Tibial nerve (tissue), 4 donors: Measurements from ENCODE around the gene TPSD1. TPM values are rescaled to one million over a fixed set of nuclear protein-coding genes. Genes with fewer than 3 reads are reported as not detected.

ENCODE experiments used
- DNase-seq, 2 donors: peaks; one replicate each; pipeline ENCODE4 v3.0.0-alpha.2; 2019; ENCODE audit warnings: low spot score in 2 of 2
- H3K27ac ChIP-seq, 4 donors: fragments of 200-600 bp; sonication (generic) in 3 of 4; one replicate each; pipeline ENCODE4 v1.5.1; 2017 to 2019; ENCODE audit warnings: mild to moderate bottlenecking in 1 of 4
- H3K27me3 ChIP-seq, 2 donors: fragments of 200-600 bp; sonication (generic) in 1 of 2; one replicate each; pipeline versions ENCODE4 v1.5.1 to v1.6.0; 2017 to 2019
- H3K36me3 ChIP-seq, 3 donors: fragments of 200-600 bp; sonication (generic); one replicate each; pipeline ENCODE4 v1.5.1; 2018 to 2019
- H3K4me1 ChIP-seq, 4 donors: fragments of 200-600 bp; sonication (generic) in 3 of 4; one replicate each; pipeline ENCODE4 v1.5.1; 2017 to 2019
- H3K4me3 ChIP-seq, 4 donors: fragments of 200-600 bp; sonication (generic) in 3 of 4; one replicate each; pipeline ENCODE4 v1.5.1; 2017 to 2019; ENCODE audit warnings: mild to moderate bottlenecking in 1 of 4, moderate library complexity in 1 of 4
- H3K9me3 ChIP-seq, 4 donors: fragments of 200-600 bp; sonication (generic) in 3 of 4; one replicate each; pipeline ENCODE4 v1.5.1; 2017 to 2019
- EP300 ChIP-seq, 2 donors: sonication (generic); formaldehyde crosslinking; IDR thresholded peaks; one replicate each; pipeline ENCODE4 v1.6.1; 2017; ENCODE audit warnings: antibody characterized with exemption in 2 of 2, mild to moderate bottlenecking in 1 of 2
- POLR2A ChIP-seq, 2 donors: fragments of 450-650 bp; IDR thresholded peaks; one replicate each; pipeline ENCODE4 v1.6.1; 2017; ENCODE audit warnings: antibody characterized with exemption in 2 of 2, mild to moderate bottlenecking in 2 of 2, moderate library complexity in 2 of 2
- WGBS, 2 donors: methylation state at CpG; one replicate each; pipeline ENCODE4 v1.1.5; 2018; 5-methylcytosine and 5-hydroxymethylcytosine counted together
- total RNA-seq, 4 donors: library from RNA; depleted of rRNA; stranded (reverse); fragments of >200 nt; gene quantifications; one replicate each; pipeline ENCODE4 v1.1.0, GENCODE V29; 2016
- TF ChIP-seq, protein P1 (sequence below), 5 experiments: fragments of 200-600 bp in 3 of 5; fragments of 450-650 bp in 2 of 5; sonication (generic) in 3 of 5; IDR thresholded peaks; one replicate each; pipeline ENCODE4 v1.5.1; 2016 to 2019; ENCODE audit warnings: antibody characterized with exemption in 5 of 5, mild to moderate bottlenecking in 3 of 5, moderate library complexity in 2 of 5

TPSD1 gene
- total RNA-seq, 4 donors from 2014 or later = 2.7 to 14.0 (median 6.3) TPM; not detected in 1

DNA sequence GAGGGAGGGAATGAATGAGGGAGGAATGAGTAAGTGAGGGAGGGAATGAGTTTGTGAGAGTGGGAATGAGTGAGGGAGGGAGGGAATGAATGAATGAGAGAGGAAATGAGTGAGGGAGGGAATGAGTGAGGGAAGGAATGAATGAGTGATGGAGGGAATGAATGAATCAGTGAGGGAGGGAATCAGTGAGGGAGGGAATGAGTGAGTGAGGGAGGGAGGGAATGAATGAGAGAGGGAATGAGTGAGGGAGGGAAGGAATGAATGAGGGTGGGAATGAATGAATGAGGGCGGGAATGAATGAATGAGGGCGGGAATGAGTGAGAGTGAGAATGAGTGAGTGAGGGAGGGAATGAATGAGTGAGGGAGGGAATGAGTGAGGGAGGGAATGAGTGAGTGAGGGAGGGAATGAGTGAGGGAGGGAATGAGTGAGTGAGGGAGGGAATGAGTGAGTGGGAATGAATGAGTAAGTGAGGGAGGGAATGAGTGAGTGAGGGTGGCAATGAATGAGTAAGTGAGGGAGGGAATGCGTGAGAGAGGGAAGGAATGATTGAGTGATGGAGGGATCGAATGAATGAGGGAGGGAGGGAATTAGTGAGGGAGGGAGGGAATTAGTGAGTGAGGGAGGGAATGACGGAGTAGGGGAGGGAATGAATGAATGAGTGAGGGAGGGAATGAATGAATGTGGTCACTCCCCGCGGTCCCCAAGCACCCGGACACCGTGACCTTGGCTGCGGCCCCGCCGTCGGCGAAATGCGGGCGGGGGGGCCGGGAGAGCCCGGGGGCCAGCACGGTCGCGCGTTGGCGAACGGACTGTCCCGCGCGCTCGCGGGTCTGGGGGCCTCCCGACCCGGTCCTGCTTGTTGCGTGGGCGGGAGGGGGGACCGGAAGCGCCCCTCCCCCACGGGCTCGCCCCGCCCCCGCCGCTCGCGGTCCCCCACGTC is 52.4 kb downstream of the TPSD1 start:
- no peak for TF ChIP-seq EP300 (IDR thresholded peaks at IDR 0.05)
- TF ChIP-seq, protein P1, sequence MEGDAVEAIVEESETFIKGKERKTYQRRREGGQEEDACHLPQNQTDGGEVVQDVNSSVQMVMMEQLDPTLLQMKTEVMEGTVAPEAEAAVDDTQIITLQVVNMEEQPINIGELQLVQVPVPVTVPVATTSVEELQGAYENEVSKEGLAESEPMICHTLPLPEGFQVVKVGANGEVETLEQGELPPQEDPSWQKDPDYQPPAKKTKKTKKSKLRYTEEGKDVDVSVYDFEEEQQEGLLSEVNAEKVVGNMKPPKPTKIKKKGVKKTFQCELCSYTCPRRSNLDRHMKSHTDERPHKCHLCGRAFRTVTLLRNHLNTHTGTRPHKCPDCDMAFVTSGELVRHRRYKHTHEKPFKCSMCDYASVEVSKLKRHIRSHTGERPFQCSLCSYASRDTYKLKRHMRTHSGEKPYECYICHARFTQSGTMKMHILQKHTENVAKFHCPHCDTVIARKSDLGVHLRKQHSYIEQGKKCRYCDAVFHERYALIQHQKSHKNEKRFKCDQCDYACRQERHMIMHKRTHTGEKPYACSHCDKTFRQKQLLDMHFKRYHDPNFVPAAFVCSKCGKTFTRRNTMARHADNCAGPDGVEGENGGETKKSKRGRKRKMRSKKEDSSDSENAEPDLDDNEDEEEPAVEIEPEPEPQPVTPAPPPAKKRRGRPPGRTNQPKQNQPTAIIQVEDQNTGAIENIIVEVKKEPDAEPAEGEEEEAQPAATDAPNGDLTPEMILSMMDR (IDR thresholded peaks at IDR 0.05) = no peak
- no peak for TF ChIP-seq POLR2A (IDR thresholded peaks at IDR 0.05)
- H3K27ac ChIP-seq = peak overlapping the region; percentile 95 to 100 (median 98)
- H3K4me3 ChIP-seq = peak overlapping the region in 3 of 4 donors; percentile 53 to 78 (median 78)
- H3K36me3 ChIP-seq = peaks cover 0 to 4% (median 0%) of the 10 kb centered on the region in 3 donors
- peaks cover 5 to 39% (median 25%) of the 10 kb centered on the region in 4 donors for H3K4me1 ChIP-seq
- WGBS, 2 donors = 5 to 10% methylated on average over 31 of the region's 43 CpGs
- H3K9me3 ChIP-seq = no peaks in the 10 kb centered on the region
- DNase-seq = no peak
- peaks cover 0 to 4% of the 10 kb centered on the region in 2 donors for H3K27me3 ChIP-seq

Other genes starting within 250 kb of the TPSD1 start
- not detected for gene SSTR5, start 183.3 kb upstream of the TPSD1 start, total RNA-seq
- not detected for gene C1QTNF8, start 159.8 kb upstream of the TPSD1 start, total RNA-seq
- gene CACNA1H, start 103.0 kb upstream of the TPSD1 start, total RNA-seq = 10 to 100 TPM in 2 of 4 donors, 1 to 10 TPM in 2; 3.8 to 12.0 (median 9.0) TPM
- 1 to 10 TPM in 1 of 4 donors, not detected in 3; 2.5 TPM for gene TPSG1, start 30.8 kb upstream of the TPSD1 start, total RNA-seq
- 10 to 100 TPM; 14.7 to 59.0 (median 29.1) TPM for gene TPSB2, start 25.9 kb upstream of the TPSD1 start, total RNA-seq
- 10 to 100 TPM; 13.8 to 67.7 (median 28.5) TPM for gene TPSAB1, start 15.4 kb upstream of the TPSD1 start, total RNA-seq
- gene UBE2I, start 53.6 kb downstream of the TPSD1 start, total RNA-seq = 100 to 1,000 TPM in 3 of 4 donors, 10 to 100 TPM in 1; 87.3 to 161 (median 111) TPM
- 1 to 10 TPM in 3 of 4 donors, under 1 TPM in 1; 0.66 to 2.7 (median 2.3) TPM for gene BAIAP3, start 77.6 kb downstream of the TPSD1 start, total RNA-seq
- 100 to 1,000 TPM in 3 of 4 donors, 10 to 100 TPM in 1; 72.2 to 122 (median 108) TPM for gene TSR3, start 95.8 kb downstream of the TPSD1 start, total RNA-seq
- 100 to 1,000 TPM in 1 of 4 donors, 10 to 100 TPM in 3; 51.1 to 117 (median 71.6) TPM for gene GNPTG, start 95.9 kb downstream of the TPSD1 start, total RNA-seq
- 10 to 100 TPM; 34.3 to 70.5 (median 45.0) TPM for gene UNKL, start 158.6 kb downstream of the TPSD1 start, total RNA-seq
- 10 to 100 TPM in 3 of 4 donors, 1 to 10 TPM in 1; 8.7 to 18.6 (median 13.5) TPM for gene UQCC4, start 164.7 kb downstream of the TPSD1 start, total RNA-seq
- 1 to 10 TPM in 1 of 4 donors, not detected in 3; 1.1 TPM for gene PERCC1, start 175.0 kb downstream of the TPSD1 start, total RNA-seq
- gene CCDC154, start 188.5 kb downstream of the TPSD1 start, total RNA-seq = 1 to 10 TPM in 2 of 4 donors, under 1 TPM in 1, not detected in 1; 0.44 to 3.0 (median 2.7) TPM
- 100 to 1,000 TPM in 2 of 4 donors, 10 to 100 TPM in 2; 38.7 to 136 (median 73.1) TPM for gene CLCN7, start 219.0 kb downstream of the TPSD1 start, total RNA-seq
- gene PTX4, start 232.9 kb downstream of the TPSD1 start, total RNA-seq = not detected
- 10 to 100 TPM; 37.1 to 84.6 (median 45.3) TPM for gene TELO2, start 237.3 kb downstream of the TPSD1 start, total RNA-seq